DMS153 (cell line): ENCODE measurements around the gene TBX5.

Experiments used
- DNase-seq: peaks from one replicate; lab custom pipeline; 2025; lab: John Stamatoyannopoulos, UW

The TBX5 gene

DNA sequence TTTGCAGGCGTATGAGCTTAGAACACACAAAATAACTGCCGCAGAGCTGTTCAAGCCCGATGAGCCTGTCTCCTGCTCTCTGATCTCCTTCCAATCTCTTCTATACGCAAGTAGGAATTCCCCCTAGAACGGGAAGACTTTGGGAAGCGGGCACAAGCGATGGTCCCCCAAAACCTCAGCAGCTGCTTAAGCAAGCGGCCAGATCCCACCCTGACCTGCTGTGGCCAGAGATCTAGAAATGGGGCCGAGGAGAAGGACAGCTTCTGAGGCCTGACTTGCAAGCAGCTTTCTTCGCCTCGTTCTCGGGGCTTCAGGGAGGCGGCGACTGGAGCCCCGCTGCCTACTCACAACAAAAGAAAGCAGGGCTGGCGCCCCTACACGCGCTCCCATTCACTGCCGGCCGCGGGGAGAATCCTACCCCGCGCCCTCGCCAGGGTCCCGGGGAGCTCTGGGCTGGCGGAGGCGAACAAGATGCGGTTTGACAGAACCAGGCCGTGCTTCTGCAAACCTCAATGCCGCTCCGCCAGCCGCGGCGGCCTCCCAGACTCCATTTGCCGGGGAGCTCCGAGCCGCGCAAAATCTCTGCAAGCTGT, 922 bp downstream of the TBX5 start:
- DNase-seq = no peak

DNA sequence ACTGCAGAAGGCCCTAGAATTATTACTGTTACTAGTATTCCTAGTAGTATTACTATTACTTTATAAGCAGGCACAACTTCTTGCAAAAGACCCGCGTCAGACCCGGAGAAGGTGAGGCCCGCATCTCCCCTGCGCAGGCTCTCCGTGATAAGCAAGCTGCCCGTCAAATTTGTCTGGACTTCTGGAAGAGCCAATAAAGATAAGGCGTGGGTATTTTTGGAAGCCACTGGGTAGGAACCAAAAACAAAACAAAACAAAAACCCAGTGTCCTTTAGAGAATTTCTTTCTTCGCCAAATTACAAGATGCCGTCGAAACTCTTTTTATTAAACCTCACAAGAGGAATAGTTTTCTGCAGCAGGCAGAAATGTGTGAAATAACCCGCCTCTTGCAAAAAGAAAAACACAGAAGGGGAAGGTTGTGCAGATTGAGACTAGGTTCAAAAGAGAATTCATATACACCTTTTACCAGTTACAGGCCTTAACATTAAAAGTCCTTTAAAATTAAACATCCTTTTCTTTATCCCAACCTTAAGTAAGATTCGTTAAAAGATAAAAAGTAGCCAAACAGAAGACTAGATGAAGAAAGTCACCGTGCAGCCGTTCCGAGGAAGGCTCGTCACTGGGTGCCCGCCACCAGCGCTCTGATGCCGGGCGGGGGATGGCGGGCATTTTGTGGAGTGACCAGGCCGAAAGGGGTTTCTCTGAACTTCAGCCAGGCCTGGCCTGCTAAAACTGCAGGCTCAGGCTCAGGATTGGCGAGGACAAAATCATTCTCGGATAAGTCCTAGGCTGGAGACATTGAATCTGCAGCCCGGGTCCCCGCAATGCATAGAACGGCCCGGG, 1.6 kb downstream of the TBX5 start:
- no peak for DNase-seq

DNA sequence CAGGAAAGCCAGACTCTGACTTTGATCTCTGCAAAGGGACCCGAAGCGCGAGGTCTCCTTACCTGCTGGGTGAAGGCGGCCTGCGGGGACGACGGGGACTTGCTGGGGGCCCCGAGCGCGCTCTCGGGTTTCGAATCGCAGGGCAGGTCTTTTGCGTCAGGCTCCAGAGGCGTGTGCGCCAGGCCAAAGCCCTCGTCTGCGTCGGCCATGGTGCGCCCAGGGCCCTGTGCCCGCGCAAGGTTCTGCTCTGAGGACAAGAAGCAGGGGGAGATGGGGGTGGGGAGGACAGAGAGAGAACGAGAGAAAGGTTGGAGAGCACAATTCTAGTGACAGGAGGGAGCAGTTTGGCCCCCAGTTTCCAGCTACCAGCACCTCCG, 2.3 kb downstream of the TBX5 start:
- DNase-seq = no peak

DNA sequence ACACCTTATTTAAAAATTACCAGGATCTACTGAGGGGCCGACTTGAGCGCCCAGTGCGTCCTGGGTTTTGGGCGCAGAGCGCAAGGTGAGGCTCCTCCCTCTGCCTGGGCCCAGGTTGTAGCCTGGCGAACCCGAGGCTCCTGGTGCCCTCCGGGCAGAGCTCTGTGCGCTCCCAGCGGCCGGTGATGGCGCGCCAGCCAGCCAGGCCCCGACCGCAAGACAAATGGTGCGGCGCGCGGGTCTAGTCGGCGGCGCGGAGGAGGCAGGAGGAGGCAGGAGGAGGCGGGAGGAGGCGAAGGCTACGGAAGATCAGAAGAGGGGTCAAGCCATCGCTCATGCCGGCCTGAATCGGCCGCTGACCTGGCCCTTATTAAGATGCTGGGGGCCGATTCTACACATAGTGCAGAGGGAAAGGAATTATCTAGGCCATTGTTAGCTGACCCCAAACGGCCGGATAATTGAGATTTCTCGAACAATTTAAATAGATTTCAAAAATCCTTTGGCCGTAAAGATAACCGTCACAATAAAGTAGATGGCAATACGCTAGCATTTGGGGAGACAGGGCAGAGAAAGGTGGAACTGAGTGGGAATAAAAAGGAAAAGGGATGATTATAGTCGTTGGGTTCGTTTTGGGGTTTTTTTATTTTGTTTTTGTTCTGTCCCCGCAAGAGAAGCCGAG, 2.8 kb downstream of the TBX5 start:
- DNase-seq = no peak

DNA sequence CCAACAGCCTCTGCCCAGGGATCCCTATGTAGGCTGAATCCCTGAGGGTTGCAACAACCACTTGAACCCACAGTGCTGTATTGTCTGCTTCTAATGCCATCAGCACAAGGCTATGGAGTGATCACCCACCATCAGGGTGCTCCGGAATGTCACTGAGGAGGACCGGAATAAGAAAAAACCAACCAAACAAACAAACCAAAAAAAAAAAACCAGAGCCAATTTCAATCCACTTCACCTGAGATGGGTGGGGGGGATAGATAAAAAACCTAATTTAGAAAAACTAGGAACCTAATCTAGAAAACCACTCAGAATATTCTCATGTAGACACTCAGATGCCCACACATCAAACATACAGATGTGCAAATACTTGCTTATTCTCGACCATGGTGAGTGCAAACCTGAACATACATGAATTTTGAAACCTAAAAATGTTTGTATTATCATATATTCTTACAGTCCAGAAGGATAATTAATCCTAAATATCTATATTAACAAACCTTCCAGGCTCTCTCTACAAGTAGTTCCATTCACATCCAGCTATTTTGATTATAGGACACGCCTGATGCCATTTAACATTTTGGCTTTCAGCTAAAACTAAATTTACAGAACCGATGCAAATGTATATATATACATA, 3.7 kb downstream of the TBX5 start:
- DNase-seq = no peak

DNA sequence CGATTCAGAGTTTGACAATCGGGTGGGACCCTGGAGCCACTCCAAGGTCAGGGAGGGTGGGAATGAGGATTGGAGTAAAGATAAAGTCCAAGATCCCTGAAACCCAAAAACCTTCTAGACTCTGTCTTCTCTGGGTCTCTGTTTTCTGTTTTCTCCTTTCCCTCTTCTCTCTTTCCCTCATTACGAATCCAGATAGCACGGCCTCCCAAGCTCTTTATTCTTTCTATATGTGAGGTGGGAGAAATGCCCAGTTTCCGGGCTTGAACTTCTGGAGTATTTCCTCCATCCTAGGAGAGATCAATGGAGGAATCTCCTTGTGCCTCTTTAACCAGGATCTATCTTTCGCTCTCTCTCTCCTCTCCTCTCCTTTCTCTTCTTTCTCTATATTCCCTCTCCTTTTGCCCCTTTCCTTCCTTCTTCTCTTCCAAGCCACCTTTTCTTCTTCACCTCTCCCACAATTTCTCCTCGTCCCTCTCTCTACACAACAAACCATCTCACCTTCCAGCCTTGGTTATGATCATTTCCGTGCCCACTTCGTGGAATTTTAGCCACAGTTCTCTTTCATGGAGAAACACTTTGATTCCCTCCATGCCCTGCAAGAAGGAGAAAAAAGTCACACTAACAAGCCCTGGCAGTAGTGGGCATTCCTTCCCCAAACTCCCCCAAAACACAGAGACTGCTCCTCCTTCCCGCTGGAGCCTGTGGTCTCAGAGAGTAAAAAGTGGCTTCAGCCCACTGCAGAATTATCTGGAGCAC, 4.4 kb downstream of the TBX5 start:
- no peak for DNase-seq

DNA sequence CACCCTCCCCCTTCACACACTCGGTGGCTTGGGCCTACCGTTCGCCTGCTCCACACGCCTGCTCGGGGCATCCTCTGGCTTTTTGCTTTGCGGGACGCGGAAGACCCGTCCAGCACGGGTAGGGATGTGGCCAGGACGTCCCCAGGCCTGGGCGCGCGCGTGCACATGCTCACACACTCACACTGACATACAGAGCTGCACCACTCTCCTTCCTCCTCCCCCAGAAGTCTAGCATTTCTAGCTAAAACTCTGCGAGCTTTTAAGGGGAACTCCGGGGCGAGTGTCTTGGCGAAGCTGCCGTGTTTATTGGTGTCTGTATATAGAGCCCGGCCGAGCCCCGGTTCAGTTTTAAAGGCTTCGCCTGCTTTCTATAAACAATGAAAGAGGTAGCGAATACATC, 5.0 kb downstream of the TBX5 start:
- no peak for DNase-seq

DNA sequence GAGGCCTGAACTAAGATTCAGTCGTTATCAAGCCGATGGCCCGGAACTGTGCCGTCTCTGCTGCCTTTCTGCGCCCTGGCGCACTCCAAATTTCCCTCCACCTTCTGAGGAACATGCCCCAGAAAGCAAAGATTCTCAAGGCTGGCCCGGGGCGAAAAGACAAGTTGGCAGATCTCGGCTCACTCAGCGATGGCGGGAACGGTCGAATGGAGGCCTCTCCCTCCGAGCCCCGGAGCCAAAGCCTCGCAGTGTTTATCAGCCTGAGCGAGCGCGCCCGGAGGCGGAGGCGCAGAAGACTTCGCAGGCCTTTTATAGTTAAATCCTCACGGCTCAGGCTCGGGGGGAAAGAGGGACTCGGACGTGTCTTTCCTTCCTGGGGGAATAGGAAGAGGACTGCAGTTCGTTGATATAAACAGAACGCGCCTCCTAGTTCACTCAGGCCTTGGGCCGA, 5.6 kb downstream of the TBX5 start:
- DNase-seq = no peak

DNA sequence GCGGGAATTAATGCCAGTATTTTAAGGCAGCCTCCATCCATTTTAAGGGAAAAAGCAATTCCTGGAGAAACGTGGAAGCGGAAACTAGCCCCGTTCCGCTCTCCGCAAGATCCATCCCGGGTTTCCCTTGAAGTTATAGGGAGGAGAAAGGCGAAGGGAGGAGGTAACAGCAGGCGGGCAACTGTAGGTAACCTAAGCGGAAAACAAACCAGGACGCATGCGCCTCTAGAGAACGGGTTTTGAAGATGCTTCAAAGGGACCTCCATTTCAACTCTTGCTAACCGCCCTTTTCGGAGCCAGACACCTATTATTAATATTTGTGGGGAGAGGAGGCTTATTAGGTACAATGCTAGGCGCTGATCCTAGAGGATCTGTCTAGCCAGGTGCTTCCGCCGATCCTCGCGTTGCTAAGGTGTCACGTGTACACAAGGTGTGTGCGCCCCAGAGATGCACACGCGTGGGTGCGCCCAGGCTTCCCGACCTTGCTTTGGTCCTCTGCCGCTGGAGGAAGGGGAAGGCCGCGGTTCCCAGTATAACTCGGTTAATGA, 6.2 kb downstream of the TBX5 start:
- DNase-seq = peak; percentile 54

DNA sequence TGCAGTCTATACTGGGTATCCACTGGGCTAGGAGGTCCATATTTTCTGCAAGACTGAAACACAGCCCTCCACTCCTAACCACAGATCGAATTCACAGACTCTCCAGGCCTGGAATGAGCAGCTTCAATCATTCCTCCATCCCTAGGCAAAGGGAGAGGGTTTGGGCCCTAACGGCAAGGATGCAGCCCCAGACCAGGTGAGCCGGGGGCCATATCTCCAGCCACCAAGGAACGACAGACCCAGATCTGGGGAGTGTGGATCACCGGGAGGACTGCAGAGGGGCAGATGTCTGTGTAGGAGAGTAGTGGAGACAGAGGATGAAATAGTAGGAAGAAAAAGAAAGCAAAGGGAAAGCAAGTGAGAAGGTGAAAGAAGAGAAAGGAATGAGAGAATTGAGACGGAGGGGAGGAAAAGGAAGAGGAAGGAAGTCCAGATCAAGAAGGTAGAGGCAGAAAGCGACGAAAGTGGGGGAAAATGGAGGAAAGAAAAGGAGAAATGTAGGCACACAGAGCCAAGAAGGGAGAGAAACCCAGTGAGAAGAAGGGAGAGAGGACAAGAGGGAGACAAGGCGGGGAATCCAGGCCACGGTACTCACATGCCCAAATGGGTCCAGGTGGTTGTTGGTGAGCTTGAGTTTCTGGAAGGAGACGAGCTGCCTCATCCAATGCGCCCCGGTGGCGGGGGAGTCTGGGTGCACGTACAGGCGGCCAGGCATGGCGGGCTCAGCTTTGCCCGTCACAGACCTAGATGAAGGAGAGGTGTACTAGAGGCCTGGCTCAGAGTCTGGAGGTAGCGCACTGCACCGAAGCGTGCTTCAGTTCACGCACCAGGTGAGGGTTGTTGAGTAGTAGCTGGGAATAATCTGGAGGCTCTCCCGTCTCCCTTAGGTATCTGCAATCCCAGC, 7.7 kb downstream of the TBX5 start:
- DNase-seq = no peak

DNA sequence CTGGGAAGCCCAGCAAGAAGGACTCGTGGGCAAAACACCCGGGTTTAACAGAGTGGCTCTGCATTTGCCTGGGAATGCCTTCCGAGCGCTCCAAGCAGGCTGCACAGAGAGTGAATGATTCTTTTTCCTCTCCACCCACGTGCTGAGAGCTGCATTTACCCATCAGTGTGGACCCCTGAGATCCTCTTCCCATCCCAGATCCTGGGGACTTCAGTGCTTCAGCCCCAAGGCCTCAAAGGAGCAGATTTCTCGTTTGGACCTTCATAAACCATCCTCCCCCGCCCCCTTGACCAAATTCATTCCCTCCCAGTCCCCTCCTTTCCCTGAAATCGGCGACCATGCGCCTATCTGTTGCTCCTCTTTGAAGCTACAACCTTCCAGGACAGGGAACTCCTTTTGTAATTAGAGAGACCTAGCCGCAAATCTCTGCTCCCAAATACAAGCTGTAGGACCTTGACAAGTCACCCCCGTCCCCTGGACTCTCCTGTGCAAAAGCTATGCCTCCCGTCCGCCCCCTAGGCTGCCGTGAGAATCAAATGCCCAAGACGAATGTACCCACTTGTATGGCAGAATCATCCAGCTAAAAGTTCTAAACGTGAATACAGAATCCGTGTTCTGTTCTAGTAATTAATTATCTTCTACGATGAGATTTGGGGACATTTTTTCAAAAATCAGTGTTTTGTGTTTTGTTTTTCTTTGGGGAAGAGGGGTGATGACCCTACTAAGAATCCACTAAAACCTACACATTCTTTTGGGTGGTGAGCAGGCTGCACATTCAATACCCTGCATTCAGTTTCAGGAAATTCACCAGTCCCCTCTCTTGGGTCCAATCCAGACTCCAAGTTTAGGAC, 8.8 kb downstream of the TBX5 start:
- no peak for DNase-seq

DNA sequence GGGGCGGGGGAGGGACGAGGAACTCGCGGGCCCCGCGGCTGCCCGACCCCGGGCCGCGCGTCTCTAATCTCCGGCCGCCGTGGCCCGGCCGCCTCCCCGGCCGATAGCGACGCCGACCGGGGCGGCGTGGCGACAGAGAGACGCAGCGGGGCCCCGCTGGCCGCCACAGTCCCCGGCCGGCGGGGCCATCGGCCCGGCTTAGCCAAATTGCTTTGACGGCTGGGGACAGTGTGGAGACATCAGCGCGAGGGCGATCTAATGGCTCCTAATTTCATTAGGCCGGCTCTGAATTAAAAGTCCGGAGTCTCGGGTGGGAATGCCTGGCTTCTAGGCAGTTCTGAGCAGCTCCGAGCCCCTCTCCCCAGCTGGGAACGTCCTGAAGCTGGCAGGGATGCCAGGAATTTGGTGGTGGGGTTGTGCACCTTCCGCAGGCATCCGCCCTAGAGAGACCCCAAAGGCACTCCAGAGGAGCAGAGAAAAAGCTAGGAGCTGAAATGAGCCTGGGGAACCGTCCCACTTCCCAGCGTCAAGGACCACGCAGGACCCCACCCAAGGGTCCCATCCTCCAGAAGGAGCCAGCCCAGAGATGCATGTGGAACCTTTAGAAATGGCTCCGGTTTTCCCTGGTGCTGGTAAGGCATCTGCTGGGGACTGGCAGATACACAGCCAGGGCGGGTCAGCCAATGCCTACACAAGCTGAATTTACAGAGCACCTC, 9.6 kb downstream of the TBX5 start:
- no peak for DNase-seq

DNA sequence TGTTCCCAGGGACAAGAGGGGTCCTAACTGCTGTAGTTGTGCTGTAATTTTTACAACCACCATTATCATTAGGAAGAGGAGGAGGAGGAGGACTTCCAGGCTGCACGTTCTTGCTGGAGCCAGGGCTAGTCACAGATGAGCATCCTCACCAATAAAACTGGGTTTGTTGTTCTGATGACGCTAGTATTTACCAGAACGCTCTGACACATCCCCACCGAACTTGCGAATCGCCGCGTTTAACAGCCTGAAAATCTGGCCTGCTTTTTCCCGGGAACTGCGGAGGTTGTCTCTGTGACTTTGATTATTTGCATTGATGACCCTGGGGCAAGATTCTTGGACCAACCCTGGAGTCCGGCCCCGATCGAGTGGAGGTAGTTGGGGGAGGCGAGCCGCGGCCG, 10.2 kb downstream of the TBX5 start:
- DNase-seq = no peak

DNA sequence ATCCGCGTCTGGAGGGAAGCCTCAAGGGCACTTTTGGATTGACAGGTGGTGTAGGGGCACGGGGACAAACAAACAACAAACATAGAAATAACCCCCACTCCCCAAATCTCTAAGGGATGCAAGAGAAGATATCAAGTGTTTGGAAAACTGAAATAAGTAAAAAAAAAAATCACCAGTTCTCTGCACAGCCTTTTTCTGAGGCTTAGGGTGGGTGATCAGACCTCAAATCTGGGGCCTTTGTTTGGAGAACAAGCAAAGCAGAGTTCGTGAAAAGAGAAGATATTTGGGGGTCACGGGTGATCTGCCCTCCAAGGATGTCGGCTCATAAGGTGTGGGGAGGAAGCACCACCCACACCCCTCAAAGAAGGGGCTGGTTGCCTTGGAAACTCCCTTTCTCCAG, 10.7 kb downstream of the TBX5 start:
- no peak for DNase-seq

DNA sequence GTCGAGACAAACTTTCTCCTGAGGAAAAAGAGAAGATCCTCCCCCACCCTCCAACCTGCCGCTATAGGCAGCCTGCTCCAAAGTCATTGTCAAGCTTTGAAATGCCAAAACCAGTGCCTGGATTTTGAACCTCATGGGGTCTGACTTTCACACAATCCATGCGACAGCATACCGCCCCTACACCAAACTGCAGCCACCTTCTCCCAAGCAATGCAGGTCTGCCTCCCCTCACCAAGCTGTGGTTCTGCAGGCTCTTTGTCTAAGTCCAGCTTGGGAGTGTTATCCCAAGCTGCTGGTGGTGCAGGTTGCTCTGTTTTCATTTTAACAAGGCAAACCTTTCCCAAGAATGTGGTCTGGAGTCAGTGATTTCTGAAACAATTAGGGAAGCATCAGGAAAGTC, 12.4 kb downstream of the TBX5 start:
- no peak for DNase-seq

DNA sequence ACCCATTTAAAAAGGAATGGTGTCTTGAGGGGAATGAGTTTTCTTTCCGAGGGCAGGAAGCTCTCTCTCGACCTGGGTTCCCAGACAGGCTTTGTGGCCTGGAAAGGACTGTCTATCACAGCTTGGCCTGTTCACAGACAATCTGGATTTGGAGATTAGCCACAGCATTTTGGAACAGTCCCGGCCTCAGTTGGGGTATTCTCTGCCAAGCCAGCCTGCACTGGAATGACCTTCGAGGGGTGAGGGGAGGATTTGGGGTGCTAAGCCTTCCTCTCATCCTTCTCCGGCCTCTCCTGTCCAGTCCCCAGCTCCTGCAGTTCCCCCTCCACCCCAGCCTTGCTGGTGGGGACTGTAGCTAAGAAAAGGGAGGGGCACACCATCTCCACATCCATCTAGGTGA, 13.0 kb downstream of the TBX5 start:
- DNase-seq = no peak

DNA sequence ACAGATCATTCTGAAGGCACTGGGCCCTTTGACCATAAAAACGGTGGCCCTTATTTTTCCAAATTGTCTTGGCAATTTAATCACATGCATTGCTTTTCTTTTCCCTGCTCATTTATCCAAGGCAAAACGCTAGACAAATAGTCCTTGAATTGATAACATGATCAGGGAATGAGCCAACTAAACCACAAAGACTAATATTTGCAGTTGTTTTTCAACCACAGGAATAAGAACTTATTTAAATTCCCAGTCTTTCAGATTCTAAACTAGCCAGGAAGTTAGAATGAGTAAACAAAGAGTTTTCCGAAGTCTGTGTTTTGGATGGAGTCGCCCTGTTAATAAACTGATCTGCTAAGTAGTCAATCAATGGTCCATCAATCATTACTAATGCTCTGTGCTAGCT, 14.9 kb downstream of the TBX5 start:
- DNase-seq = no peak

DNA sequence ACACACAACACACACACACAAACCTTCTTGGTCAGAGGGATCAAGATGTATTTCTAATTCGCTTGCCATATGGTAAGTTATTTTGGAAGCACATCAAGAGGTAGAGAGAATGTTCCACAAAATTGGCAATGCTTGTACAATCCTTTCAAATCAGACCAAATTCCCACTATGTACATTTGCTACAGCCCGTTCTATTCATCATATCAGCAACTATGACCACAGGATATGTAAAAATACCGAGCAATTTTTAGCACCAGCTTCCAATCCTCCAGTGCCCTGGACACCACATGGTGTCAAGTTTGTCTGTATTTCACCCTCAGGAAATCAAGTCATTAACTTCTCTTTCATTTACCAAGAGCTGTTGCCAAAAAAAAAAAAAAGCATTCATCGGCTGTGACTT, 21.2 kb downstream of the TBX5 start:
- no peak for DNase-seq

DNA sequence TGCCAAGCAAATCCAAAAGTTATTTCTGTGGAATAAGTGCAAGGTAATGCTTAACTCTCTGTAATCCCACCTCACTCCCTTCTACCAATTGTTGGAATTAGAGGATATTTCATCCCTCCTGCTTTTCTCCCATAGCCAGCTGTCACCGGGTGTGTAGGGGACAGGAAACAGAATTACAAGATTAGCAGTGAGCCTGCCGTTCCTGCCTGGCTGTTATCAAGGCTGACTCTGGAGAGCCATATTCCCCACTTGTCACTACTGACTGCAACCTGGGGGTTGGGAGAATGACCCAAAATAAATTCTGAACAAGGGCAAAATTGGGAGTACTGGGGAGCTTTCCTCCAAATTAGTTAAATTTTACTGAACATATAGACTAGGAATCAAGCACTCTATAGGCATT, 24.8 kb downstream of the TBX5 start:
- no peak for DNase-seq
